CD14-positive monocyte (primary cell): ENCODE measurements around the gene SMARCE1. TPM values are rescaled to one million over a fixed set of nuclear protein-coding genes. Genes with fewer than 3 reads are reported as not detected.

Experiments used
- DNase-seq, 3 donors: peaks; one replicate each; pipeline ENCODE4 v3.0.0-alpha.2; 2011 to 2022
- H2AFZ ChIP-seq: 2 replicates; pipeline ENCODE4 v1.6.0; 2012; ENCODE audit warnings: mild to moderate bottlenecking, low read depth, low read length, inconsistent platforms; ENCODE audit not compliant: insufficient read depth, poor library complexity, severe bottlenecking
- H3K27ac ChIP-seq, 2 donors: 1 replicate in 1 of 2; 2 replicates in 1 of 2; pipeline ENCODE4 v1.5.1; 2012 to 2013; ENCODE audit warnings: low read length in 2 of 2, control low read depth in 1 of 2, inconsistent platforms in 1 of 2, low read depth in 1 of 2, mild to moderate bottlenecking in 1 of 2
- H3K27me3 ChIP-seq, 2 donors: one replicate each; pipeline versions ENCODE4 v1.6.0 to v1.6.1; 2011 to 2013; ENCODE audit warnings: low read length in 2 of 2; ENCODE audit not compliant: control insufficient read depth in 2 of 2, insufficient read depth in 2 of 2
- H3K36me3 ChIP-seq, 2 donors: replicated peaks in 1 of 2; 1 replicate in 1 of 2; 2 replicates in 1 of 2; pipeline versions ENCODE4 v1.5.1 to v1.6.1; 2012 to 2013; ENCODE audit warnings: low read length in 2 of 2, control low read depth in 1 of 2, inconsistent platforms in 1 of 2, mild to moderate bottlenecking in 1 of 2; ENCODE audit not compliant: insufficient read depth in 2 of 2, control insufficient read depth in 1 of 2
- H3K4me1 ChIP-seq, 2 donors: 1 replicate in 1 of 2; 2 replicates in 1 of 2; pipeline versions ENCODE4 v1.5.1 to v1.6.1; 2012 to 2013; ENCODE audit warnings: low read length in 2 of 2, control low read depth in 1 of 2, inconsistent platforms in 1 of 2, mild to moderate bottlenecking in 1 of 2, moderate library complexity in 1 of 2; ENCODE audit not compliant: insufficient read depth in 2 of 2, control insufficient read depth in 1 of 2
- H3K4me2 ChIP-seq: replicated peaks from 2 replicates; pipeline ENCODE3; 2012; ENCODE audit warnings: low read length, moderate library complexity, mild to moderate bottlenecking; ENCODE audit not compliant: poor library complexity, severe bottlenecking; ENCODE audit errors: extremely low read depth
- H3K4me3 ChIP-seq, 3 experiments: fragments of 200-600 bp in 1 of 3; sonication (generic) in 1 of 3; replicated peaks in 1 of 3; 1 replicate in 2 of 3; 2 replicates in 1 of 3; pipeline ENCODE4 v1.5.1; 2011 to 2013; ENCODE audit warnings: low read length in 3 of 3, mild to moderate bottlenecking in 3 of 3, control low read depth in 2 of 3, low read depth in 2 of 3, inconsistent platforms in 1 of 3, moderate library complexity in 1 of 3
- H3K79me2 ChIP-seq: 2 replicates; pipeline ENCODE4 v1.6.0; 2012; ENCODE audit warnings: mild to moderate bottlenecking, control low read depth, inconsistent platforms, low read length, moderate library complexity; ENCODE audit not compliant: insufficient read depth
- H3K9ac ChIP-seq: 2 replicates; pipeline ENCODE4 v1.6.0; 2017; ENCODE audit warnings: low read length, mild to moderate bottlenecking; ENCODE audit not compliant: insufficient read depth, poor library complexity, severe bottlenecking
- H3K9me3 ChIP-seq, 2 donors: replicated peaks in 1 of 2; 1 replicate in 1 of 2; 2 replicates in 1 of 2; pipeline versions ENCODE4 v1.5.1 to v1.6.1; 2012 to 2013; ENCODE audit warnings: low read length in 2 of 2, control low read depth in 1 of 2; ENCODE audit not compliant: control insufficient read depth in 1 of 2, insufficient read depth in 1 of 2
- H4K20me1 ChIP-seq: 2 replicates; pipeline ENCODE4 v1.6.0; 2012; ENCODE audit warnings: mild to moderate bottlenecking, low read length, control low read depth, moderate library complexity; ENCODE audit not compliant: insufficient read depth
- H3K27ac Mint-ChIP-seq, 7 donors: one replicate each; pipeline ENCODE4 v1.8.0; 2020; ENCODE audit warnings: mild to moderate bottlenecking in 7 of 7, mixed read lengths in 7 of 7, moderate library complexity in 6 of 7, inconsistent platforms in 2 of 7
- H3K27me3 Mint-ChIP-seq, 3 donors: one replicate each; pipeline ENCODE4 v1.8.0; 2021 to 2022; ENCODE audit warnings: low read depth in 3 of 3, mild to moderate bottlenecking in 3 of 3, mixed read lengths in 3 of 3, moderate library complexity in 3 of 3, inconsistent platforms in 1 of 3
- H3K36me3 Mint-ChIP-seq, 2 donors: one replicate each; pipeline ENCODE4 v1.8.0; 2020; ENCODE audit warnings: mixed read lengths in 2 of 2, inconsistent platforms in 1 of 2, mild to moderate bottlenecking in 1 of 2
- H3K4me1 Mint-ChIP-seq: one replicate; pipeline ENCODE4 v1.8.0; 2020; ENCODE audit warnings: mild to moderate bottlenecking, mixed read lengths
- H3K4me3 Mint-ChIP-seq, 2 donors: one replicate each; pipeline ENCODE4 v1.8.0; 2020; ENCODE audit warnings: mild to moderate bottlenecking in 2 of 2, mixed read lengths in 2 of 2, moderate library complexity in 1 of 2
- H3K9me3 Mint-ChIP-seq, 7 donors: one replicate each; pipeline ENCODE4 v1.8.0; 2020 to 2022; ENCODE audit warnings: mixed read lengths in 7 of 7, mild to moderate bottlenecking in 6 of 7, moderate library complexity in 6 of 7, inconsistent platforms in 2 of 7
- WGBS: methylation state at CpG from one replicate; pipeline ENCODE4 v1.1.5; 2013; ENCODE audit warnings: missing lambda C conversion rate; ENCODE audit not compliant: insufficient coverage; 5-methylcytosine and 5-hydroxymethylcytosine counted together
- intact Hi-C, 2 donors: fragments of 100-400 bp; cut with micrococcal nuclease; formaldehyde crosslinking; loops; one replicate each; pipeline versions ENCODE4 v1.15.0 to v1.15.1; 2023
- polyA plus RNA-seq, 3 donors: library from polyadenylated mRNA; depleted of rRNA in 1 of 3; unstranded in 2 of 3; stranded (reverse) in 1 of 3; fragments of 300-500 nt in 2 of 3; fragments of >200 nt in 1 of 3; fragmentation: Illumina TruSeq in 2 of 3; gene quantifications; 1 replicate in 2 of 3; 2 replicates in 1 of 3; pipeline ENCODE4 v1.2.3, GENCODE V29; 2012 to 2021
- TF ChIP-seq, protein P1 (sequence below): fragments of 200-600 bp; IDR thresholded peaks from one replicate; pipeline ENCODE4 v1.8.0; 2022; ENCODE audit warnings: antibody characterized with exemption, mild to moderate bottlenecking

Gene SMARCE1
- polyA plus RNA-seq, 3 donors: 18.6 to 127 (median 119) TPM

- Mint-ChIP-seq H3K27me3 (peaks cover 13 to 25% (median 19%) of the 10 kb centered on the region in 3 donors), H3K36me3 (no peaks in the 10 kb centered on the region), H3K9me3 (no peaks in the 10 kb centered on the region), H3K4me1 (peaks cover 27% of the 10 kb centered on the region), H3K27ac (peak overlapping the region in 2 of 7 donors; percentile 48 to 51), H3K4me3 (no peak overlapping the region)
- Histone ChIP-seq H3K4me3 (no peak overlapping the region), H3K79me2 (no peaks in the 10 kb centered on the region), H3K27ac (no peak overlapping the region), H3K36me3 (no peaks in the 10 kb centered on the region), H3K9me3 (no peaks in the 10 kb centered on the region), H3K4me1 (peaks cover 19 to 23% of the 10 kb centered on the region in 2 donors), H4K20me1 (no peaks in the 10 kb centered on the region), H3K27me3 (no peaks in the 10 kb centered on the region), H3K9ac (no peak overlapping the region), H3K4me2 (no peak overlapping the region), H2AFZ (no peak overlapping the region)
- intact Hi-C loops: no loop called here
- DNase-seq: peak; percentile 4 to 78 (median 6)
- WGBS: 100% methylated on average over 3 of the region's 7 CpGs
- TF ChIP-seq, protein P1, sequence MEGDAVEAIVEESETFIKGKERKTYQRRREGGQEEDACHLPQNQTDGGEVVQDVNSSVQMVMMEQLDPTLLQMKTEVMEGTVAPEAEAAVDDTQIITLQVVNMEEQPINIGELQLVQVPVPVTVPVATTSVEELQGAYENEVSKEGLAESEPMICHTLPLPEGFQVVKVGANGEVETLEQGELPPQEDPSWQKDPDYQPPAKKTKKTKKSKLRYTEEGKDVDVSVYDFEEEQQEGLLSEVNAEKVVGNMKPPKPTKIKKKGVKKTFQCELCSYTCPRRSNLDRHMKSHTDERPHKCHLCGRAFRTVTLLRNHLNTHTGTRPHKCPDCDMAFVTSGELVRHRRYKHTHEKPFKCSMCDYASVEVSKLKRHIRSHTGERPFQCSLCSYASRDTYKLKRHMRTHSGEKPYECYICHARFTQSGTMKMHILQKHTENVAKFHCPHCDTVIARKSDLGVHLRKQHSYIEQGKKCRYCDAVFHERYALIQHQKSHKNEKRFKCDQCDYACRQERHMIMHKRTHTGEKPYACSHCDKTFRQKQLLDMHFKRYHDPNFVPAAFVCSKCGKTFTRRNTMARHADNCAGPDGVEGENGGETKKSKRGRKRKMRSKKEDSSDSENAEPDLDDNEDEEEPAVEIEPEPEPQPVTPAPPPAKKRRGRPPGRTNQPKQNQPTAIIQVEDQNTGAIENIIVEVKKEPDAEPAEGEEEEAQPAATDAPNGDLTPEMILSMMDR: no peak
Measured at GRCh38 chr17:40615068-40615840, 32.4 kb downstream of the SMARCE1 start.

DNA sequence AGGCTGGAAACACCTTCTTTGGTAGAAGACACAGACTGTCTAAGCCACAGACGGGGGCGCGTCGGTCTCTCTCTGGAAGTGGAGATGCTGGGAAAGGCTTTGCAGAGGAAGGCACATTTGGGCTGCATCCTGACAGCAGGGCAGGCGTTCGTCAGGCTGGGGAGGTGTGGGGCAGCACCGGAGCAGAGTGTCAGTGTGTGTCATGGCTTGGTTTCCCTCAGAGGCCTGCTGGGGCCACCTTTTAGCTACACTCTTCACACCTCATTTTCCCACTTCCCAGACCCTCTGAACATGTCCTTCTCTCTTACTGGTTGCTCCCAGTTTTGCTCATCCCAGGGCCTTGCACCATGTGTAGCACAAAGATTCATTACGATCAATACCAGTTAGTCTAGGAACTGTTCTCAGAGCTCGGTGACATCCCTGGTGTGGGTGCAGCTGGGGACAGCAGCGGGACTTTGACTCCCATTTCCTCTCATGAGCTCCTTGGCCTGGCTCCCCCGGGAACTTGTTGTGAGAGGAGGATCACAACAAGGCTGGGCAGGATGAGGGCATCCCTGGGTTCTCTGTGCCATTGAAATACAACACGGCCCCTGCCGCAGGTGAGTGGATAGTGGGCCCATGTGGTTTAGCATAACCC lies 33.1 kb downstream of the SMARCE1 start:
- Mint-ChIP-seq H3K27me3 (peaks cover 8 to 21% (median 16%) of the 10 kb centered on the region in 3 donors), H3K27ac (no peak overlapping the region), H3K36me3 (no peaks in the 10 kb centered on the region), H3K9me3 (no peaks in the 10 kb centered on the region), H3K4me1 (peaks cover 20% of the 10 kb centered on the region), H3K4me3 (no peak overlapping the region)
- no peaks in the 10 kb centered on the region for H3K9me3 ChIP-seq
- no peak overlapping the region for H2AFZ ChIP-seq
- no peak overlapping the region for H3K9ac ChIP-seq
- 98% methylated on average over 9 of the region's 13 CpGs for WGBS
- no peak for DNase-seq
- H3K4me3 ChIP-seq: no peak overlapping the region
- H4K20me1 ChIP-seq: no peaks in the 10 kb centered on the region
- TF ChIP-seq, protein P1: no peak
- intact Hi-C loops: no loop called here
- no peaks in the 10 kb centered on the region for H3K79me2 ChIP-seq
- no peak overlapping the region for H3K4me2 ChIP-seq
- H3K27ac ChIP-seq: no peak overlapping the region
- H3K36me3 ChIP-seq: no peaks in the 10 kb centered on the region
- H3K4me1 ChIP-seq: peaks cover 18 to 19% of the 10 kb centered on the region in 2 donors
- no peaks in the 10 kb centered on the region for H3K27me3 ChIP-seq
